ENCODE data around the gene IGSF10.

Gene IGSF10

GRCh38 chr3:151445273-151446001 lies 15.4 kb downstream of the IGSF10 start:
- DNase-seq (ENCODE audit: low read depth) = no peak
- no peak overlapping the region for H3K4me3 ChIP-seq (ENCODE audit: low read depth, low read length)
- TF ChIP-seq, protein P1, sequence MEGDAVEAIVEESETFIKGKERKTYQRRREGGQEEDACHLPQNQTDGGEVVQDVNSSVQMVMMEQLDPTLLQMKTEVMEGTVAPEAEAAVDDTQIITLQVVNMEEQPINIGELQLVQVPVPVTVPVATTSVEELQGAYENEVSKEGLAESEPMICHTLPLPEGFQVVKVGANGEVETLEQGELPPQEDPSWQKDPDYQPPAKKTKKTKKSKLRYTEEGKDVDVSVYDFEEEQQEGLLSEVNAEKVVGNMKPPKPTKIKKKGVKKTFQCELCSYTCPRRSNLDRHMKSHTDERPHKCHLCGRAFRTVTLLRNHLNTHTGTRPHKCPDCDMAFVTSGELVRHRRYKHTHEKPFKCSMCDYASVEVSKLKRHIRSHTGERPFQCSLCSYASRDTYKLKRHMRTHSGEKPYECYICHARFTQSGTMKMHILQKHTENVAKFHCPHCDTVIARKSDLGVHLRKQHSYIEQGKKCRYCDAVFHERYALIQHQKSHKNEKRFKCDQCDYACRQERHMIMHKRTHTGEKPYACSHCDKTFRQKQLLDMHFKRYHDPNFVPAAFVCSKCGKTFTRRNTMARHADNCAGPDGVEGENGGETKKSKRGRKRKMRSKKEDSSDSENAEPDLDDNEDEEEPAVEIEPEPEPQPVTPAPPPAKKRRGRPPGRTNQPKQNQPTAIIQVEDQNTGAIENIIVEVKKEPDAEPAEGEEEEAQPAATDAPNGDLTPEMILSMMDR (IDR thresholded peaks at IDR 0.05; ENCODE audit: control insufficient read depth, extremely low read depth, insufficient read depth) = no peak

DNA sequence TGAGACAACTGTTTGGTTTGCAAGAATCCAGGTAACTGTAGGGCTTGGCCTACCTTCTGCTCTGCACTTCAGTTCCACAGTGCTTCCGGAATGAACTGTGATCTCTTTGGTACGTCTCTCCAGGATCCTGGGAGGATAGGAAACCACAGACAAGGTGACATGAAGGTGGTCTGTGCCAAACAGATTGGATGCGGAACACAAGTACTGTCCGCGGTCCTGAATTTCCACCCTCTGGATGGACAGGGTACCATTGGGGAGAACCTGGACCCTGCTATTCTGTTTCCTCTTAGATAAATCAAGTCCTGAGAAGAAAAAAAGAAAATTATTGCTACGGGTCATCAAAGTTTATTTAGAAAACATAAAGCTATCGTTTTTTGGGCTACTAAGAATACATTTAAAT lies 17.3 kb downstream of the IGSF10 start:
- TF ChIP-seq, protein P1 (IDR thresholded peaks at IDR 0.05; ENCODE audit: control insufficient read depth, extremely low read depth, insufficient read depth) = no peak
- DNase-seq (ENCODE audit: low read depth) = no peak

DNA sequence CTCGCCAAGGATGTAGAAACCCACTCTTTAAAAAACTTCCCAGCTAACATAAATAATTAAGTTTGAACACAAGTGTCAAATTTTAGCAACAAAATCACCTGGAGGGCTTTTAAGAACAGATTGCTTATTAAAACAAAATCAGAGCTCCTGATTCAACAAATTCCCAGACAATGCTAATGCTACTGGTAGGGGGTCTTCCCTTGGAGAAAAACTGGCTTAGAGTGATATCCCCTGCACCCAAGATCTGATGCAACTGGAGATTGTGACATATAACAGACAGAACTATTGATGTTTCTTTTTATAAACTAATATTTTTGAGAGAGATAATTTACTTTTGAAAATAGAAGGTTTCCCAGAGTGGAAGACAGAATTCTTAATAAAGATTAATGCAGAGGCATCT lies 19.9 kb downstream of the IGSF10 start:
- H3K4me3 ChIP-seq (ENCODE audit: low read depth, low read length) = no peak overlapping the region
- TF ChIP-seq, protein P1 (IDR thresholded peaks at IDR 0.05; ENCODE audit: control insufficient read depth, extremely low read depth, insufficient read depth) = no peak
- no peak for DNase-seq (ENCODE audit: low read depth)

More for the DNA sequence above, 17.3 kb downstream of the IGSF10 start:
- H3K4me3 ChIP-seq (ENCODE audit: low read depth, low read length) = no peak overlapping the region

DNA sequence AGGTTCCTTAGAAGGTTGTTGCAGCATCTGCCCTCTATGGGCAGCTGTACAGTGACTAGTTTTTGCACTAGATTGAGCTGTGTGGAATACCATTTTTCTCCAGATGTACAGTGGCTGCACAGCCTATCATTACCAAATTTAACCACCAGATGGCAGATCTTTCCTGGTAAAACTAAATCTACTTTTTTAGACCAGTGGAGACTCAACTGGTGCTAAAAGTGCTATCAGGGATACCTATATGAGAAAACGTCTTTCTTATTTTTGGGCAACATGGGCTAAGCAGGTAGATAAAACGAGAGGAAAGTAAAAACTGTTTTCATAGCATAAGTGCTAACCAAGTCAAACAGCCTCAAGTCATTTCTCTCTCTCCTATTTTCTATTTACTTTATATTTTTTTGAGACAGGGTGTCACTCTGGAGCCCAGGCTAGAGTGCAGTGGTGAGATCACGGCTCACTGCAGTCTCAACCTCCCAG lies 21.2 kb downstream of the IGSF10 start:
- no peak overlapping the region for H3K4me3 ChIP-seq (ENCODE audit: low read depth, low read length)
- DNase-seq (ENCODE audit: low read depth) = peak; percentile 38
- TF ChIP-seq, protein P1 (IDR thresholded peaks at IDR 0.05; ENCODE audit: control insufficient read depth, extremely low read depth, insufficient read depth) = peak; percentile 80

GRCh38 chr3:151437906-151438305 lies 23.0 kb downstream of the IGSF10 start:
- H3K4me3 ChIP-seq (ENCODE audit: low read depth, low read length) = no peak overlapping the region
- TF ChIP-seq, protein P1 (IDR thresholded peaks at IDR 0.05; ENCODE audit: control insufficient read depth, extremely low read depth, insufficient read depth) = no peak
- no peak for DNase-seq (ENCODE audit: low read depth)

- DNase-seq (ENCODE audit: low read depth) = no peak
- TF ChIP-seq, protein P1 (IDR thresholded peaks at IDR 0.05; ENCODE audit: control insufficient read depth, extremely low read depth, insufficient read depth) = no peak
- no peak overlapping the region for H3K4me3 ChIP-seq (ENCODE audit: low read depth, low read length)
Measured at GRCh38 chr3:151436675-151437446, 24.0 kb downstream of the IGSF10 start.
